GM19239 (cell line): Measurements from ENCODE around the gene EEF2K.
"Not testable (repeated sequence)": the region's sequence is repeated elsewhere in the genome, so short reads cannot be mapped to it uniquely, and the experiment has no call there.

Source experiments
- DNase-seq: peaks from one replicate; pipeline ENCODE4 v3.0.0; 2011; ENCODE audit warnings: low spot score; ENCODE audit not compliant: insufficient read length
- FAIRE-seq: peaks from 2 replicates; lab custom pipeline; 2011; peaks lifted over from hg19 to GRCh38; lab: Jason Lieb, UNC

Gene EEF2K

DNA sequence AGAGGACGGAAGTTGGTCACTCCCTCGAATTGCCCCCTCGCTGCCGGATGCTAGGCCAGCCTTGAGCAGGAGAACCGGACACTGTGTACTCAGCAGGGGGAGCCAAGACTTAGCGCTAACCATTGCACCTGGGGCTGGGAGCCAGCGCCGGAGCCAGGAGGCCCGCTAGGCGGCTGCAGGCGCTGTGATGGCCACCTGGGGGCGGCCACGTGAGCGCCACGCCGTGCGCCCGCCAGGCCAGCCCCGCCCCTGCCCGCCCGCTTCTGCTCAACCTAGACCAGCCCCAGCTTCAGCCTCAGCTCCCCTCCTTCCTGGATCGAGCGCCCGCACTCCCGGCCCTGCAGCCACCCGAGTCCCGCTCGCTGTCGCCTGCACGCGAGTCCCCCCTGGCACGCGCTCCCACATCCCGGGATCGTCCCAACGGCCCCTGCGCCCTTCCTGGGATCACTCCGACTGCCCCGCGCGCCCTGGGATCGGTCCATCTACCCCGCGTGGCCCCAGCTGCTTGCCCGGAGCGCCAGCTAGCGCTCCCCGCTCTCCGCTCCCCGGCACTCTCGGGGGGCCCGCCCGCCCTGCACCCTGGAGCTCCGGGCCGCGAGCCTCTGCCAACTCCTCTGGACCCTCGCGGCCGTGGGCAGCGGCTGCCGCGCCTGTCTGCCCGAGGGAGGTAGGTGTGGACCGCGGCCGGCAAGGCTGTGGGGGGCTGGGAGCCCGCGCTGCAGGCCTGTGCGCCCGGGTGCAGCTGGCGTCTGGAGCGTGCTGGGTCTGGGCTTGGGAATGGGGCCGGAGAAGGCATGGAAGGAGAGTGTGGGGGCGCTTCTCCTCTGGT lies at the start of gene EEF2K:
Gene EEF2K, plus strand, starts transcription at position 266 of the 829 bp plus-strand sequence. CDS start 19,452 bp downstream, outside the sequence.
- FAIRE-seq (peak; percentile 93), DNase-seq (peak; percentile 83)

- DNase-seq (no peak), FAIRE-seq (no peak)
These were observed 44.7 kb upstream of the EEF2K start for GRCh38 chr16:22161401-22161800.

- FAIRE-seq, result no peak
- peak; percentile 30 for DNase-seq
These were observed 44.0 kb upstream of the EEF2K start, which contains the start of gene SDR42E2 for GRCh38 chr16:22161999-22162655. TSS of gene SDR42E2 (plus strand) at chr16:22162506. CDS start at chr16:22165583, 3,077 bp downstream.

DNA sequence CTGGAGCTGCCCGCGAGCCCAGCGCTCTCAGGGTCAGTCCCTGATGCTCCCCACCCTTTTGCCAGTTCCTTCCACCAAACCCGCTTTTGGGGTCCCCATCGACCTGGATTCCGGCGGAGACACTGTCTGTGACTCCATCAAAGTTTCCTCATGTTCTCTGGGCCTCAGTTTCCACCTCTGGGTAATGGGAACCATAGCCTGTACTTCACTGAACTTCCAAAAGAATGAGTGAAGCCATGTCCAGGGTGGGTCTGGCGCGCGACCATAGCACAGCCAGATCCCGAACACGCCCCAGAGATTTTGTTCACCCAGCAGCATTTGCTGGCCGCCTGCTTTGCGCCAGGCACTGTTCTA lies 43.4 kb upstream of the EEF2K start:
- no peak for FAIRE-seq
- DNase-seq, result no peak

- DNase-seq, result no peak
These were observed 42.3 kb upstream of the EEF2K start for GRCh38 chr16:22163806-22164205.

GRCh38 chr16:22164482-22164881 lies 41.6 kb upstream of the EEF2K start:
- FAIRE-seq (no peak), DNase-seq (no peak)

More at GRCh38 chr16:22163806-22164205, 42.3 kb upstream of the EEF2K start:
- no peak for FAIRE-seq

DNA sequence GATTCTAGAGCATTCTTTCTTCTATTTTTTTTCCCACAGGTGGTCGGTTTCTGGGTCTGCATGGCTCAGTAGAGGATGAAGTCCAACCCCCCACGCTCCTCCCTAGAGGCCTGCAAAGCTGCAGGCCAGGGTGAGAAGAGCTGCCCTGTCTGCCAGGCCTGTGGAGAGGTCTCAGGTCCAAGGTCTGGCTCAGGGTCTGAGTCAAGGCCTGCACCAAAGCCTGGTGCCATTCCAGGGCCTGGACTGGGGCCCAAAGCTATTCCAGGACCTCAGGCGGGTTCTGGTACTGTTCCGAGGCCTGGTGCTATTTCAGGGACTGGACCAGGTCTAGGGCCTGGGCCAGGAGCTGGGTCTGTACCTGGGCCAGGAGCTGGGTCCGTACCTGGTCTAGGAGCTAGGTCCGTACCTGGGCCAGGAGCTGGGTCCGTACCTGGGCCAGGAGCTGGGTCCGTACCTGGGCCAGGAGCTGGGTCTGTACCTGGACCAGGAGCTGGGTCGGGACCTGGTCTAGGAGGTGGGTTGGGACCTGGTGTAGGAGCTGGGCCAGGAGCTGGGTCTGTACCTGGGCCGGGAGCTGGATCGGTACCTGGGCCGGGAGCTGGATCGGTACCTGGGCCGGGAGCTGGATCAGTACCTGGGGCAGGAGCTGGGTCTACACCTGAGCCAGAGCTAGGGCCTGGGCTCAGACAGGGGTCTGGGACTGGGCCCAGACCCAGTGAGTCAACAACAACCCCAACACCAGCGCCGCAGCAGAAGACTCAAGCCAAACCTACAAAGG lies 40.4 kb upstream of the EEF2K start:
- no peak for DNase-seq
- FAIRE-seq, result no peak

- no peak for DNase-seq
- no peak for FAIRE-seq
These were observed 34.1 kb upstream of the EEF2K start for GRCh38 chr16:22171953-22172352.

DNA sequence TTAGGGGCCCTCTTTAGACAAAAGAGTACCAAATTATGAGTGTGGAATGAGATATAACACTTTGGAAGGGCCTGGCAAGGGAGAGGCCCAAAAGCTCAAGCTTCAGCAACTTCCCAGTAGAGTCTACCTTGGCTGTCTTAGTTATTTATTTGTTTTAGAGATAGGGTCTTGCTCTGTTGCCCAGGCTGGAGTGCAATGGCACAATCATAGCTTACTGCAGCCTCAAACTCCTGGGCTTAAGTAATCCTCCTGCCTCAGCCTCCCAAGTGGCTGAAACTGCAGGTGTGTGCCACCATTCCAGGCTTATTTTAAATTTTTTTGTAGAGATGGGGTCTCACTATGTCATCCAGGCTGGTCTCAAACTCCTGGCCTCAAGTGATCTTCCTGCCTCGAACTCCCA lies 33.4 kb upstream of the EEF2K start:
- not testable (repeated sequence) for FAIRE-seq

GRCh38 chr16:22174642-22175041 lies 31.4 kb upstream of the EEF2K start:
- FAIRE-seq, result no peak
- no peak for DNase-seq

More for the DNA sequence above, 33.4 kb upstream of the EEF2K start:
- not testable (repeated sequence) for DNase-seq

GRCh38 chr16:22177968-22178930 lies 27.8 kb upstream of the EEF2K start:
- DNase-seq, result no peak
- no peak for FAIRE-seq

- FAIRE-seq, result no peak
- no peak for DNase-seq
These were observed 24.7 kb upstream of the EEF2K start for GRCh38 chr16:22181426-22181825.

GRCh38 chr16:22181843-22182242 lies 24.2 kb upstream of the EEF2K start:
- FAIRE-seq, result no peak
- DNase-seq, result no peak

DNA sequence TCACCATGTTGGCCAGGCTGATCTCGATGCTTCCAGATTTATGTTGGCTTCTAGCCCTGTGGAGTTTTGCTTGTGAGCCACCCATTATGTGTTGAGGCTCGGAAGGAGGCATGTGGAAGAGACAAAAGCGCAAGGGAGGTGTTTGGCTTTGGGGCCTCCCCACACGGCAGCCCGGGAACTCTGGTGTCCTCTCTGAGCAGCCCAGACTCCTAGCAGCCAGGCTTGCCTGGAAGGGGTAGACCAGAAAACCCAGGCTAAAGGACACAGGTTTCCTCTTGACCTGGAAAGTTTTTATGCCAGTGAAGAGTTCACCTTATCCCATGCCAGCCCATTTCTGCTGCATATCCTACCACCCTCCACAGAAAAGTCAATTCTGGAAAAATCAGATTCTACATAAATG lies 22.7 kb upstream of the EEF2K start:
- DNase-seq (no peak), FAIRE-seq (no peak)

- DNase-seq (no peak), FAIRE-seq (no peak)
These were observed 22.0 kb upstream of the EEF2K start for GRCh38 chr16:22183901-22184614.

DNA sequence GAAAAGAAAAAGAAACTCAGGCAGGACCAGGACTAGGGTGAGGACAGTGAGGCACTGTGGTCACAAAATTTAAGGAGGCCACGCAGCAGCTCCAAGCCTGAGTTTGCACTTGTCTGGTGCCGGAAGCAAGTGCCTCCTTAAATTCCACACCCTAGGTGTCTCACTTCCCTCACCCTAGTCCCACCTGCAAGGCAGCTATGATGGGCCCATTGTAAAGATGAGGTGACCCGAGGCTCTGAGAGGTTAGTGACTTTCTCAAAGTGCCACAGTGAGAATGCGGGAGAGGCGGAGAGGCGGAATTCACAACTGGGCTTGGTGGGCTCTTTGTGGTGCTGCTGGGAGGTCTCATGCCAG lies 21.5 kb upstream of the EEF2K start:
- FAIRE-seq (no peak), DNase-seq (no peak)

- DNase-seq (no peak), FAIRE-seq (no peak)
These were observed 19.6 kb upstream of the EEF2K start for GRCh38 chr16:22186517-22186916.

GRCh38 chr16:22188267-22188594 lies 17.8 kb upstream of the EEF2K start:
- DNase-seq, result no peak
- FAIRE-seq, result peak; percentile 8
